GM23338 (cell line): ENCODE results near the gene AOAH. TPM values are rescaled to one million over a fixed set of nuclear protein-coding genes. Genes with fewer than 3 reads are reported as not detected.

Experiments used
- ATAC-seq: fragments of 200-7000 bp; cut with Tn5 transposase; 3 replicates; pipeline ENCODE4 v1.9.1; 2020
- DNase-seq: peaks from one replicate; pipeline ENCODE4 v3.0.0-alpha.2; 2015; ENCODE audit warnings: low spot score
- H2AFZ ChIP-seq: fragments of 200-600 bp; sonication (generic); 2 replicates; pipeline ENCODE4 v1.8.0; 2016; ENCODE audit warnings: antibody characterized with exemption, mild to moderate bottlenecking, moderate library complexity
- H3F3A ChIP-seq: fragments of 200-600 bp; sonication (generic); replicated peaks from 2 replicates; pipeline ENCODE4 v1.8.0; 2017; ENCODE audit warnings: antibody characterized with exemption, mixed run types, low read depth
- H3K27ac ChIP-seq: fragments of 200-600 bp; sonication (generic); 2 replicates; pipeline ENCODE4 v1.6.1; 2016; ENCODE audit warnings: low read depth
- H3K27me3 ChIP-seq: fragments of 200-600 bp; sonication (generic); 2 replicates; pipeline ENCODE4 v1.8.0; 2016; ENCODE audit warnings: mild to moderate bottlenecking, mixed run types, moderate library complexity; ENCODE audit not compliant: insufficient read depth
- H3K36me3 ChIP-seq: fragments of 200-600 bp; sonication (generic); 2 replicates; pipeline ENCODE4 v1.8.0; 2016; ENCODE audit warnings: mild to moderate bottlenecking; ENCODE audit not compliant: insufficient read depth
- H3K4me1 ChIP-seq: fragments of 200-600 bp; sonication (generic); 2 replicates; pipeline ENCODE4 v1.8.0; 2016; ENCODE audit warnings: mild to moderate bottlenecking, moderate library complexity; ENCODE audit not compliant: insufficient read depth
- H3K4me2 ChIP-seq: fragments of 200-600 bp; sonication (generic); 2 replicates; pipeline ENCODE4 v1.7.1; 2017; ENCODE audit warnings: mixed run types
- H3K4me3 ChIP-seq: fragments of 200-600 bp; sonication (generic); 2 replicates; pipeline ENCODE4 v1.6.1; 2016; ENCODE audit warnings: mixed run types
- H3K79me2 ChIP-seq: fragments of 200-600 bp; sonication (generic); replicated peaks from 2 replicates; pipeline ENCODE4 v1.8.0; 2017; ENCODE audit warnings: mild to moderate bottlenecking; ENCODE audit not compliant: insufficient read depth
- H3K9me2 ChIP-seq: fragments of 200-600 bp; sonication (generic); 2 replicates; pipeline ENCODE4 v1.8.0; 2017; ENCODE audit not compliant: insufficient read depth
- H4K20me1 ChIP-seq: fragments of 200-600 bp; sonication (generic); replicated peaks from 2 replicates; pipeline ENCODE4 v1.8.0; 2017; ENCODE audit warnings: mild to moderate bottlenecking; ENCODE audit not compliant: insufficient read depth
- H3K27ac Mint-ChIP-seq: 2 replicates; pipeline ENCODE4 v1.8.0; 2020; ENCODE audit warnings: inconsistent platforms, mild to moderate bottlenecking, moderate library complexity, mixed read lengths
- H3K27me3 Mint-ChIP-seq: 3 replicates; pipeline ENCODE4 v1.8.0; 2022; ENCODE audit warnings: low read depth, mild to moderate bottlenecking, moderate library complexity, mixed read lengths, inconsistent platforms; ENCODE audit not compliant: insufficient read depth, poor library complexity
- H3K36me3 Mint-ChIP-seq: 3 replicates; pipeline ENCODE4 v1.8.0; 2021; ENCODE audit warnings: low read depth, mild to moderate bottlenecking, inconsistent platforms, moderate library complexity, mixed read lengths
- H3K4me1 Mint-ChIP-seq: 3 replicates; pipeline ENCODE4 v1.8.0; 2020; ENCODE audit warnings: mild to moderate bottlenecking, inconsistent platforms, mixed read lengths
- H3K4me3 Mint-ChIP-seq: 3 replicates; pipeline ENCODE4 v1.8.0; 2021; ENCODE audit warnings: moderate library complexity, mild to moderate bottlenecking, inconsistent platforms, mixed read lengths
- H3K9me3 Mint-ChIP-seq: 3 replicates; pipeline ENCODE4 v1.8.0; 2020; ENCODE audit warnings: moderate library complexity, mild to moderate bottlenecking, inconsistent platforms, mixed read lengths
- CREB1 ChIP-seq: fragments of 250-450 bp; sonication (Bioruptor Pico); IDR thresholded peaks from 2 replicates; pipeline ENCODE4 v1.5.0; 2020; ENCODE audit warnings: low read depth, mild to moderate bottlenecking, moderate library complexity
- CTCF ChIP-seq, 2 experiments: fragments of 200-600 bp in 1 of 2; sonication (generic) in 1 of 2; conservative IDR thresholded peaks; 2 replicates each; pipeline versions ENCODE4 v1.5.1 to v1.6.1; 2016 to 2017; ENCODE audit warnings: antibody characterized with exemption in 2 of 2, low read depth in 2 of 2, mild to moderate bottlenecking in 2 of 2, moderate library complexity in 1 of 2
- ETS1 ChIP-seq: IDR thresholded peaks from 2 replicates; pipeline ENCODE4 v1.6.1; 2016; ENCODE audit warnings: antibody characterized with exemption
- EZH2 ChIP-seq: fragments of 200-600 bp; sonication (generic); IDR thresholded peaks from one replicate; pipeline ENCODE4 v1.8.0; 2017; ENCODE audit warnings: antibody characterized with exemption, mild to moderate bottlenecking, low read depth; ENCODE audit not compliant: unreplicated experiment
- EZH2phosphoT487 ChIP-seq: fragments of 200-600 bp; sonication (generic); IDR thresholded peaks from one replicate; pipeline ENCODE4 v1.8.1; 2018; ENCODE audit warnings: antibody characterized with exemption; ENCODE audit not compliant: unreplicated experiment
- JUNB ChIP-seq: IDR thresholded peaks from one replicate; pipeline ENCODE4 v1.6.1; 2016; ENCODE audit warnings: antibody characterized with exemption; ENCODE audit not compliant: unreplicated experiment
- NANOG ChIP-seq: IDR thresholded peaks from 2 replicates; pipeline ENCODE4 v1.6.1; 2016; ENCODE audit warnings: antibody characterized with exemption, borderline replicate concordance
- POLR2AphosphoS5 ChIP-seq: IDR thresholded peaks from 2 replicates; pipeline ENCODE4 v1.6.1; 2016; ENCODE audit warnings: antibody characterized with exemption, low read depth
- STAT1 ChIP-seq: IDR thresholded peaks from one replicate; pipeline ENCODE4 v1.6.1; 2016; ENCODE audit warnings: antibody characterized with exemption; ENCODE audit not compliant: unreplicated experiment
- ZNF114 ChIP-seq: fragments of 250-450 bp; sonication (Bioruptor Pico); IDR thresholded peaks from 2 replicates; pipeline ENCODE4 v1.5.0; 2020; ENCODE audit warnings: mild to moderate bottlenecking, moderate library complexity
- ZNF331 ChIP-seq: fragments of 250-450 bp; sonication (Bioruptor Pico); IDR thresholded peaks from 2 replicates; pipeline ENCODE4 v1.5.0; 2020; ENCODE audit warnings: low read depth, mild to moderate bottlenecking, moderate library complexity
- polyA plus RNA-seq: library from polyadenylated mRNA; unstranded; fragments of >200 nt; fragmentation: Nextera tagmentation; extraction: Ambion mirVana; gene quantifications from 2 replicates; pipeline ENCODE4 v1.2.1, GENCODE V29; 2016
- total RNA-seq: library from RNA; depleted of rRNA; stranded (reverse); fragments of >200 nt; shearing (Covaris generic); gene quantifications from 2 replicates; pipeline ENCODE4 v1.2.3, GENCODE V29; 2014
- TF ChIP-seq, protein P1 (sequence below): fragments of 250-450 bp; sonication (Bioruptor Pico); IDR thresholded peaks from 2 replicates; pipeline ENCODE4 v1.5.0; 2020; ENCODE audit warnings: mild to moderate bottlenecking, moderate library complexity
- TF ChIP-seq, protein P2 (sequence below): IDR thresholded peaks from one replicate; pipeline ENCODE4 v1.6.1; 2018; ENCODE audit warnings: antibody characterized with exemption; ENCODE audit not compliant: unreplicated experiment

The AOAH gene
- total and polyA plus RNA-seq, 2 experiments from 2014 or later: not detected

- H4K20me1 ChIP-seq: no peaks in the 10 kb centered on the region
- no peak for TF ChIP-seq CTCF (conservative IDR thresholded peaks at IDR 0.05; ENCODE audit: low read depth in 2 of 2)
- no peak for TF ChIP-seq ZNF331 (CRISPR knock-in tag)
- TF ChIP-seq ZNF114 (CRISPR knock-in tag): no peak
- TF ChIP-seq EZH2phosphoT487: no peak
- no peak for TF ChIP-seq STAT1
- TF ChIP-seq EZH2: no peak
- no peak for TF ChIP-seq POLR2AphosphoS5
- no peak for TF ChIP-seq JUNB
- TF ChIP-seq ETS1: no peak
- TF ChIP-seq, protein P1, sequence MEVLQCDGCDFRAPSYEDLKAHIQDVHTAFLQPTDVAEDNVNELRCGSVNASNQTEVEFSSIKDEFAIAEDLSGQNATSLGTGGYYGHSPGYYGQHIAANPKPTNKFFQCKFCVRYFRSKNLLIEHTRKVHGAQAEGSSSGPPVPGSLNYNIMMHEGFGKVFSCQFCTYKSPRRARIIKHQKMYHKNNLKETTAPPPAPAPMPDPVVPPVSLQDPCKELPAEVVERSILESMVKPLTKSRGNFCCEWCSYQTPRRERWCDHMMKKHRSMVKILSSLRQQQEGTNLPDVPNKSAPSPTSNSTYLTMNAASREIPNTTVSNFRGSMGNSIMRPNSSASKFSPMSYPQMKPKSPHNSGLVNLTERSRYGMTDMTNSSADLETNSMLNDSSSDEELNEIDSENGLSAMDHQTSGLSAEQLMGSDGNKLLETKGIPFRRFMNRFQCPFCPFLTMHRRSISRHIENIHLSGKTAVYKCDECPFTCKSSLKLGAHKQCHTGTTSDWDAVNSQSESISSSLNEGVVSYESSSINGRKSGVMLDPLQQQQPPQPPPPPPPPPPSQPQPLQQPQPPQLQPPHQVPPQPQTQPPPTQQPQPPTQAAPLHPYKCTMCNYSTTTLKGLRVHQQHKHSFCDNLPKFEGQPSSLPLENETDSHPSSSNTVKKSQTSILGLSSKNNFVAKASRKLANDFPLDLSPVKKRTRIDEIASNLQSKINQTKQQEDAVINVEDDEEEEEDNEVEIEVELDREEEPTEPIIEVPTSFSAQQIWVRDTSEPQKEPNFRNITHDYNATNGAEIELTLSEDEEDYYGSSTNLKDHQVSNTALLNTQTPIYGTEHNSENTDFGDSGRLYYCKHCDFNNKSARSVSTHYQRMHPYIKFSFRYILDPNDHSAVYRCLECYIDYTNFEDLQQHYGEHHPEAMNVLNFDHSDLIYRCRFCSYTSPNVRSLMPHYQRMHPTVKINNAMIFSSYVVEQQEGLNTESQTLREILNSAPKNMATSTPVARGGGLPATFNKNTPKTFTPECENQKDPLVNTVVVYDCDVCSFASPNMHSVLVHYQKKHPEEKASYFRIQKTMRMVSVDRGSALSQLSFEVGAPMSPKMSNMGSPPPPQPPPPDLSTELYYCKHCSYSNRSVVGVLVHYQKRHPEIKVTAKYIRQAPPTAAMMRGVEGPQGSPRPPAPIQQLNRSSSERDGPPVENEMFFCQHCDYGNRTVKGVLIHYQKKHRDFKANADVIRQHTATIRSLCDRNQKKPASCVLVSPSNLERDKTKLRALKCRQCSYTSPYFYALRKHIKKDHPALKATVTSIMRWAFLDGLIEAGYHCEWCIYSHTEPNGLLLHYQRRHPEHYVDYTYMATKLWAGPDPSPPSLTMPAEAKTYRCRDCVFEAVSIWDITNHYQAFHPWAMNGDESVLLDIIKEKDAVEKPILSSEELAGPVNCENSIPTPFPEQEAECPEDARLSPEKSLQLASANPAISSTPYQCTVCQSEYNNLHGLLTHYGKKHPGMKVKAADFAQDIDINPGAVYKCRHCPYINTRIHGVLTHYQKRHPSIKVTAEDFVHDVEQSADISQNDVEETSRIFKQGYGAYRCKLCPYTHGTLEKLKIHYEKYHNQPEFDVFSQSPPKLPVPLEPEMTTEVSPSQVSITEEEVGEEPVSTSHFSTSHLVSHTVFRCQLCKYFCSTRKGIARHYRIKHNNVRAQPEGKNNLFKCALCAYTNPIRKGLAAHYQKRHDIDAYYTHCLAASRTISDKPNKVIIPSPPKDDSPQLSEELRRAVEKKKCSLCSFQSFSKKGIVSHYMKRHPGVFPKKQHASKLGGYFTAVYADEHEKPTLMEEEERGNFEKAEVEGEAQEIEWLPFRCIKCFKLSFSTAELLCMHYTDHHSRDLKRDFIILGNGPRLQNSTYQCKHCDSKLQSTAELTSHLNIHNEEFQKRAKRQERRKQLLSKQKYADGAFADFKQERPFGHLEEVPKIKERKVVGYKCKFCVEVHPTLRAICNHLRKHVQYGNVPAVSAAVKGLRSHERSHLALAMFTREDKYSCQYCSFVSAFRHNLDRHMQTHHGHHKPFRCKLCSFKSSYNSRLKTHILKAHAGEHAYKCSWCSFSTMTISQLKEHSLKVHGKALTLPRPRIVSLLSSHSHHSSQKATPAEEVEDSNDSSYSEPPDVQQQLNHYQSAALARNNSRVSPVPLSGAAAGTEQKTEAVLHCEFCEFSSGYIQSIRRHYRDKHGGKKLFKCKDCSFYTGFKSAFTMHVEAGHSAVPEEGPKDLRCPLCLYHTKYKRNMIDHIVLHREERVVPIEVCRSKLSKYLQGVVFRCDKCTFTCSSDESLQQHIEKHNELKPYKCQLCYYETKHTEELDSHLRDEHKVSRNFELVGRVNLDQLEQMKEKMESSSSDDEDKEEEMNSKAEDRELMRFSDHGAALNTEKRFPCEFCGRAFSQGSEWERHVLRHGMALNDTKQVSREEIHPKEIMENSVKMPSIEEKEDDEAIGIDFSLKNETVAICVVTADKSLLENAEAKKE: no peak
- no peak for TF ChIP-seq NANOG
- TF ChIP-seq, protein P2, sequence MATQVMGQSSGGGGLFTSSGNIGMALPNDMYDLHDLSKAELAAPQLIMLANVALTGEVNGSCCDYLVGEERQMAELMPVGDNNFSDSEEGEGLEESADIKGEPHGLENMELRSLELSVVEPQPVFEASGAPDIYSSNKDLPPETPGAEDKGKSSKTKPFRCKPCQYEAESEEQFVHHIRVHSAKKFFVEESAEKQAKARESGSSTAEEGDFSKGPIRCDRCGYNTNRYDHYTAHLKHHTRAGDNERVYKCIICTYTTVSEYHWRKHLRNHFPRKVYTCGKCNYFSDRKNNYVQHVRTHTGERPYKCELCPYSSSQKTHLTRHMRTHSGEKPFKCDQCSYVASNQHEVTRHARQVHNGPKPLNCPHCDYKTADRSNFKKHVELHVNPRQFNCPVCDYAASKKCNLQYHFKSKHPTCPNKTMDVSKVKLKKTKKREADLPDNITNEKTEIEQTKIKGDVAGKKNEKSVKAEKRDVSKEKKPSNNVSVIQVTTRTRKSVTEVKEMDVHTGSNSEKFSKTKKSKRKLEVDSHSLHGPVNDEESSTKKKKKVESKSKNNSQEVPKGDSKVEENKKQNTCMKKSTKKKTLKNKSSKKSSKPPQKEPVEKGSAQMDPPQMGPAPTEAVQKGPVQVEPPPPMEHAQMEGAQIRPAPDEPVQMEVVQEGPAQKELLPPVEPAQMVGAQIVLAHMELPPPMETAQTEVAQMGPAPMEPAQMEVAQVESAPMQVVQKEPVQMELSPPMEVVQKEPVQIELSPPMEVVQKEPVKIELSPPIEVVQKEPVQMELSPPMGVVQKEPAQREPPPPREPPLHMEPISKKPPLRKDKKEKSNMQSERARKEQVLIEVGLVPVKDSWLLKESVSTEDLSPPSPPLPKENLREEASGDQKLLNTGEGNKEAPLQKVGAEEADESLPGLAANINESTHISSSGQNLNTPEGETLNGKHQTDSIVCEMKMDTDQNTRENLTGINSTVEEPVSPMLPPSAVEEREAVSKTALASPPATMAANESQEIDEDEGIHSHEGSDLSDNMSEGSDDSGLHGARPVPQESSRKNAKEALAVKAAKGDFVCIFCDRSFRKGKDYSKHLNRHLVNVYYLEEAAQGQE: no peak
- no peak for TF ChIP-seq CREB1 (CRISPR knock-in tag)
Observed at GRCh38 chr7:36605261-36606051, 118.8 kb downstream of the AOAH start.

More at GRCh38 chr7:36605261-36606051, 118.8 kb downstream of the AOAH start:
- no peaks in the 10 kb centered on the region for H3F3A ChIP-seq
- Mint-ChIP-seq H3K4me1 (peaks cover 13% of the 10 kb centered on the region), H3K9me3 (no peaks in the 10 kb centered on the region), H3K4me3 (no peak overlapping the region), H3K27ac (no peak overlapping the region), H3K27me3 (peaks cover 4% of the 10 kb centered on the region), H3K36me3 (no peaks in the 10 kb centered on the region)
- H3K4me3 ChIP-seq: no peak overlapping the region
- no peaks in the 10 kb centered on the region for H3K27me3 ChIP-seq
- H2AFZ ChIP-seq: no peak overlapping the region; the same call in 1 of the 2 replicates
- H3K4me1 ChIP-seq: peaks cover 4% of the 10 kb centered on the region; the same call in 1 of the 2 replicates
- DNase-seq (no peak), ATAC-seq (no peak)
- no peaks in the 10 kb centered on the region for H3K79me2 ChIP-seq
- H3K4me2 ChIP-seq: no peak overlapping the region
- no peak overlapping the region for H3K27ac ChIP-seq
- no peaks in the 10 kb centered on the region for H3K36me3 ChIP-seq
- H3K9me2 ChIP-seq: no peaks in the 10 kb centered on the region
